SK-N-SH (cell line): Measurements from ENCODE around the gene TEAD1. TPM values are rescaled to one million over a fixed set of nuclear protein-coding genes. Genes with fewer than 3 reads are reported as not detected.
A peak's percentile ranks its signal among the peaks of the same experiment; 100 is the strongest.

Experiments
- CTCF ChIA-PET: fragments of 300-600, 350-600 bp; formaldehyde crosslinking; extraction: SDS; loops from one replicate; lab custom pipeline; 2021; lab: Yijun Ruan, JAX
- POLR2A ChIA-PET: fragments of 350-600 bp; sonication (Branson Sonifier 250); formaldehyde crosslinking; extraction: SDS; loops from one replicate; lab custom pipeline; 2020; ENCODE audit warnings: antibody characterized with exemption, inconsistent platforms; lab: Yijun Ruan, JAX
- DNase-seq: peaks from one replicate; pipeline ENCODE4 v3.0.0; 2012
- H2AFZ ChIP-seq: fragments of 200-600 bp; sonication (generic); 2 replicates; pipeline ENCODE4 v1.8.1; 2016; ENCODE audit warnings: antibody characterized with exemption, mild to moderate bottlenecking, low read depth
- H3F3A ChIP-seq: fragments of 200-600 bp; sonication (generic); replicated peaks from 2 replicates; pipeline ENCODE3; 2016; ENCODE audit warnings: antibody characterized with exemption, mild to moderate bottlenecking; ENCODE audit not compliant: insufficient read depth
- H3K27ac ChIP-seq, 2 experiments: fragments of 200-500 bp in 1 of 2; fragments of 200-600 bp in 1 of 2; sonication (Bioruptor generic) in 1 of 2; sonication (generic), shearing (Covaris generic) in 1 of 2; 2 replicates each; pipeline versions ENCODE4 v1.5.1 to v1.6.1; 2014 to 2016; ENCODE audit warnings: low read depth in 2 of 2, inconsistent platforms in 1 of 2, low read length in 1 of 2, mild to moderate bottlenecking in 1 of 2, mixed read lengths in 1 of 2
- H3K27me3 ChIP-seq: fragments of 200-600 bp; sonication (generic), shearing (Covaris generic); 2 replicates; pipeline ENCODE4 v1.6.1; 2016; ENCODE audit warnings: mixed run types; ENCODE audit not compliant: insufficient read depth
- H3K36me3 ChIP-seq, 2 experiments: fragments of 200-500 bp in 1 of 2; fragments of 200-600 bp in 1 of 2; sonication (Bioruptor generic) in 1 of 2; sonication (generic) in 1 of 2; replicated peaks in 1 of 2; 2 replicates each; pipeline versions ENCODE3 to v1.5.1; 2014 to 2016; ENCODE audit warnings: low read length in 1 of 2, mild to moderate bottlenecking in 1 of 2; ENCODE audit not compliant: insufficient read depth in 2 of 2, control insufficient read depth in 1 of 2
- H3K4me1 ChIP-seq, 2 experiments: fragments of 200-500 bp in 1 of 2; fragments of 200-600 bp in 1 of 2; sonication (Bioruptor generic) in 1 of 2; sonication (generic), shearing (Covaris generic) in 1 of 2; 2 replicates each; pipeline versions ENCODE4 v1.5.1 to v1.6.1; 2014 to 2016; ENCODE audit warnings: low read depth in 1 of 2, low read length in 1 of 2, mixed run types in 1 of 2; ENCODE audit not compliant: insufficient read depth in 2 of 2, control insufficient read depth in 1 of 2
- H3K4me2 ChIP-seq: fragments of 200-600 bp; sonication (generic), shearing (Covaris generic); 2 replicates; pipeline ENCODE4 v1.6.1; 2017; ENCODE audit warnings: mixed run types
- H3K4me3 ChIP-seq, 2 experiments: fragments of 200-500 bp in 1 of 2; fragments of 200-600 bp in 1 of 2; sonication (Bioruptor generic) in 1 of 2; sonication (generic), shearing (Covaris generic) in 1 of 2; 2 replicates each; pipeline versions ENCODE4 v1.5.1 to v1.8.1; 2014 to 2016; ENCODE audit warnings: low read depth in 2 of 2, inconsistent platforms in 1 of 2, low read length in 1 of 2, mild to moderate bottlenecking in 1 of 2, mixed read lengths in 1 of 2, moderate library complexity in 1 of 2
- H3K79me2 ChIP-seq: fragments of 200-600 bp; sonication (generic); 2 replicates; pipeline ENCODE4 v1.8.1; 2017; ENCODE audit warnings: mild to moderate bottlenecking; ENCODE audit not compliant: insufficient read depth
- H3K9ac ChIP-seq: fragments of 200-600 bp; sonication (generic); 2 replicates; pipeline ENCODE4 v1.6.1; 2017; ENCODE audit warnings: mixed run types
- H3K9me2 ChIP-seq: fragments of 200-600 bp; sonication (generic); 2 replicates; pipeline ENCODE4 v1.6.1; 2017; ENCODE audit warnings: mixed run types
- H3K9me3 ChIP-seq: fragments of 200-600 bp; sonication (generic); 2 replicates; pipeline ENCODE4 v1.6.1; 2017; ENCODE audit warnings: mixed run types, mild to moderate bottlenecking, moderate library complexity
- H4K20me1 ChIP-seq: fragments of 200-600 bp; sonication (generic); 2 replicates; pipeline ENCODE4 v1.6.1; 2017; ENCODE audit warnings: mild to moderate bottlenecking, mixed run types; ENCODE audit not compliant: insufficient read depth
- CHD2 ChIP-seq: fragments of 150-350 bp; IDR thresholded peaks from 2 replicates; pipeline ENCODE4 v1.6.1; 2018; ENCODE audit warnings: low read length; ENCODE audit not compliant: partially characterized antibody
- ELF1 ChIP-seq: IDR thresholded peaks from 2 replicates; pipeline ENCODE4 v1.4.0; 2012
- EP300 ChIP-seq, 2 experiments: IDR thresholded peaks; 2 replicates each; pipeline versions ENCODE4 v1.4.0 to v1.6.1; 2012; ENCODE audit warnings: borderline replicate concordance in 1 of 2, low read depth in 1 of 2, low read length in 1 of 2
- EZH2phosphoT487 ChIP-seq: fragments of 200-600 bp; sonication (generic); IDR thresholded peaks from 2 replicates; pipeline ENCODE4 v1.6.1; 2017; ENCODE audit warnings: low read depth, mixed run types, mild to moderate bottlenecking, antibody characterized with exemption, moderate library complexity, borderline replicate concordance
- GABPA ChIP-seq: IDR thresholded peaks from 2 replicates; pipeline ENCODE4 v1.4.0; 2012; ENCODE audit warnings: low read depth, mild to moderate bottlenecking
- JUND ChIP-seq: IDR thresholded peaks from 2 replicates; pipeline ENCODE4 v1.4.0; 2012
- MAX ChIP-seq: IDR thresholded peaks from 2 replicates; pipeline ENCODE4 v1.4.0; 2012; ENCODE audit warnings: low read depth
- MXI1 ChIP-seq: IDR thresholded peaks from 2 replicates; pipeline ENCODE4 v1.6.1; 2012; ENCODE audit warnings: mild to moderate bottlenecking, low read depth, low read length, improper control_type of control experiment
- NFIC ChIP-seq: IDR thresholded peaks from 2 replicates; pipeline ENCODE4 v1.4.0; 2012; ENCODE audit warnings: borderline replicate concordance
- POLR2AphosphoS5 ChIP-seq: IDR thresholded peaks from 2 replicates; pipeline ENCODE4 v1.6.1; 2012; ENCODE audit warnings: low read depth, low read length
- RAD21 ChIP-seq: IDR thresholded peaks from 2 replicates; pipeline ENCODE4 v1.6.1; 2012; ENCODE audit warnings: mild to moderate bottlenecking, low read length
- REST ChIP-seq: IDR thresholded peaks from 2 replicates; pipeline ENCODE4 v1.6.1; 2012; ENCODE audit warnings: mild to moderate bottlenecking, low read depth, low read length, moderate library complexity
- RFX5 ChIP-seq: IDR thresholded peaks from 2 replicates; pipeline ENCODE4 v1.6.1; 2012; ENCODE audit warnings: mild to moderate bottlenecking, improper control_type of control experiment, low read length
- RXRA ChIP-seq: IDR thresholded peaks from 2 replicates; pipeline ENCODE4 v1.4.0; 2012; ENCODE audit warnings: low read depth, mild to moderate bottlenecking, borderline replicate concordance
- SIN3A ChIP-seq: IDR thresholded peaks from 2 replicates; pipeline ENCODE4 v1.6.1; 2012; ENCODE audit warnings: low read depth, mild to moderate bottlenecking, low read length, moderate library complexity, borderline replicate concordance
- TAF1 ChIP-seq: IDR thresholded peaks from 2 replicates; pipeline ENCODE4 v1.6.1; 2012; ENCODE audit warnings: low read depth, mild to moderate bottlenecking, low read length, moderate library complexity, borderline replicate concordance
- TCF12 ChIP-seq: IDR thresholded peaks from 2 replicates; pipeline ENCODE4 v1.4.0; 2012
- TEAD4 ChIP-seq: IDR thresholded peaks from 2 replicates; pipeline ENCODE4 v1.4.0; 2012; ENCODE audit warnings: mild to moderate bottlenecking, borderline replicate concordance; ENCODE audit not compliant: insufficient read depth
- YY1 ChIP-seq: IDR thresholded peaks from 2 replicates; pipeline ENCODE4 v1.4.0; 2012; ENCODE audit warnings: low read depth, mild to moderate bottlenecking
- ZBTB33 ChIP-seq: IDR thresholded peaks from 2 replicates; pipeline ENCODE4 v1.4.0; 2012; ENCODE audit warnings: low read depth, borderline replicate concordance
- WGBS: methylation state at CpG from one replicate; pipeline ENCODE4 v1.1.6; 2017; ENCODE audit warnings: low lambda C conversion rate; 5-methylcytosine and 5-hydroxymethylcytosine counted together
- polyA plus RNA-seq, 3 experiments: library from polyadenylated mRNA; depleted of rRNA; stranded (reverse); fragments of >200 nt; gene quantifications; 2 replicates each; pipeline ENCODE4 v1.2.3, GENCODE V29; 2012

TEAD1 gene
- polyA plus RNA-seq, 1 of the 3 experiments (the other 2 are of a cell fraction): 31.2 TPM

- TF ChIP-seq REST (no peak), TAF1 (no peak), EZH2phosphoT487 (no peak), POLR2AphosphoS5 (peak; percentile 51; the same call in 1 of the 2 replicates), SIN3A (peak; percentile 66; the same call in 1 of the 2 replicates)
These were observed 2.9 kb downstream of the TEAD1 start (continued) for GRCh38 chr11:12677131-12677530.

- WGBS: 60% methylated on average over 3 of the region's 3 CpGs
- peaks cover 42 to 53% of the 10 kb centered on the region in 2 experiments; a peak in 3 of 4 replicates for H3K4me1 ChIP-seq
- H4K20me1 ChIP-seq: peaks cover 5% of the 10 kb centered on the region; the same call in 1 of the 2 replicates
- H3F3A ChIP-seq: peaks cover 14% of the 10 kb centered on the region
- no peak for DNase-seq
- H3K79me2 ChIP-seq: peaks cover 81% of the 10 kb centered on the region
- H3K36me3 ChIP-seq: peaks cover 8 to 12% of the 10 kb centered on the region in 2 experiments
- H3K9me3 ChIP-seq: no peaks in the 10 kb centered on the region
- H3K4me3 ChIP-seq: peak overlapping the region; percentile 73 to 85; a peak in 3 of 4 replicates
- no peak overlapping the region for H2AFZ ChIP-seq
- H3K9ac ChIP-seq: peak overlapping the region; percentile 94
- H3K27ac ChIP-seq: peak overlapping the region; percentile 90 to 95
- ChIA-PET POLR2A (interaction anchor here (0.8 to 2.6 kb wide), 3 partner anchors 14 to 137 kb away, joined by 4 to 14 read pairs (median 5); no protein-coding TSS in a partner anchor), CTCF (interaction anchor here (0.9 to 4.1 kb wide), 10 partner anchors 13 to 390 kb away, joined by 3 to 21 read pairs (median 5); no protein-coding TSS in a partner anchor)
- peak overlapping the region; percentile 86 for H3K4me2 ChIP-seq
- H3K9me2 ChIP-seq: no peaks in the 10 kb centered on the region
- no peaks in the 10 kb centered on the region for H3K27me3 ChIP-seq
- TF ChIP-seq ELF1 (no peak), REST (no peak), ZBTB33 (no peak), EP300 (IDR thresholded peaks at IDR 0.05; ENCODE audit: borderline replicate concordance in 1 of 2, low read depth in 1 of 2, low read length in 1 of 2) (no peak), RXRA (no peak), CHD2 (no peak), TCF12 (no peak), RFX5 (no peak), GABPA (no peak), TEAD4 (no peak), YY1 (no peak), NFIC (no peak), POLR2AphosphoS5 (no peak), MXI1 (no peak), TAF1 (no peak), RAD21 (no peak), MAX (no peak), JUND (no peak)
These were observed 3.9 kb downstream of the TEAD1 start for GRCh38 chr11:12678092-12678491.
